IMR-90 (cell line): Measurements from ENCODE around the gene GGT5. TPM values are rescaled to one million over a fixed set of nuclear protein-coding genes. Genes with fewer than 3 reads are reported as not detected.
A peak's percentile ranks its signal among the peaks of the same experiment; 100 is the strongest.

Source experiments
- ATAC-seq: fragments of 200-7000 bp; cut with Tn5 transposase; 2 replicates; pipeline ENCODE4 v1.9.1; 2020; ENCODE audit warnings: low read depth, mild to moderate bottlenecking, moderate library complexity
- BruUV-seq: library from RNA; stranded (reverse); fragments of 400-500 nt; replicated peaks from 2 replicates; lab custom pipeline; 2021; lab: Mats Ljungman, UMichigan
- CTCF ChIA-PET: fragments of 300-600 bp; formaldehyde crosslinking; extraction: SDS; loops from one replicate; lab custom pipeline; 2021; ENCODE audit warnings: antibody characterized with exemption; lab: Yijun Ruan, JAX
- POLR2A ChIA-PET: fragments of 300-600 bp; sonication (Branson Sonifier 250); formaldehyde crosslinking; loops from one replicate; lab custom pipeline; 2022; ENCODE audit warnings: antibody characterized with exemption; ENCODE audit not compliant: unreplicated experiment; lab: Charles Lee
- DNase-seq: peaks from one replicate; pipeline ENCODE4 v3.0.0; 2013
- H2AFZ ChIP-seq: replicated peaks from 2 replicates; pipeline ENCODE3; 2013; ENCODE audit warnings: low read length, mild to moderate bottlenecking; ENCODE audit not compliant: poor library complexity
- H2AK5ac ChIP-seq: 2 replicates; pipeline ENCODE4 v1.6.1; 2013; ENCODE audit warnings: low read depth, low read length, inconsistent platforms
- H2AK9ac ChIP-seq: replicated peaks from 2 replicates; pipeline ENCODE3; 2013; ENCODE audit warnings: mild to moderate bottlenecking, low read depth, low read length, moderate library complexity; ENCODE audit not compliant: poor library complexity
- H2BK120ac ChIP-seq: 2 replicates; pipeline ENCODE4 v1.6.1; 2013; ENCODE audit warnings: low read depth, low read length, inconsistent platforms
- H2BK15ac ChIP-seq: 3 replicates; pipeline ENCODE4 v1.6.1; 2013; ENCODE audit warnings: low read depth, low read length, inconsistent platforms
- H2BK20ac ChIP-seq: 2 replicates; pipeline ENCODE4 v1.6.1; 2013; ENCODE audit warnings: low read depth, mild to moderate bottlenecking, inconsistent platforms, low read length, moderate library complexity
- H2BK5ac ChIP-seq: 2 replicates; pipeline ENCODE4 v1.6.1; 2013; ENCODE audit warnings: mild to moderate bottlenecking, low read depth, low read length, inconsistent platforms; ENCODE audit not compliant: poor library complexity, severe bottlenecking
- H3K14ac ChIP-seq: replicated peaks from 2 replicates; pipeline ENCODE4 v1.6.1; 2013; ENCODE audit warnings: low read depth, low read length, inconsistent platforms
- H3K18ac ChIP-seq: 2 replicates; pipeline ENCODE4 v1.6.1; 2013; ENCODE audit warnings: low read depth, low read length, control low read depth
- H3K23ac ChIP-seq: 2 replicates; pipeline ENCODE4 v1.6.1; 2013; ENCODE audit warnings: low read depth, low read length, inconsistent platforms
- H3K27ac ChIP-seq: 2 replicates; pipeline ENCODE4 v1.5.1; 2013; ENCODE audit warnings: mild to moderate bottlenecking, control low read depth, low read length; ENCODE audit not compliant: insufficient read depth
- H3K27me3 ChIP-seq: 2 replicates; pipeline ENCODE4 v1.6.1; 2013; ENCODE audit warnings: low read length; ENCODE audit not compliant: control insufficient read depth, insufficient read depth
- H3K36me3 ChIP-seq: 2 replicates; pipeline ENCODE4 v1.6.1; 2013; ENCODE audit warnings: low read length, mixed read lengths; ENCODE audit not compliant: control insufficient read depth, insufficient read depth
- H3K4ac ChIP-seq: 2 replicates; pipeline ENCODE4 v1.6.1; 2013; ENCODE audit warnings: low read depth, low read length, inconsistent platforms
- H3K4me1 ChIP-seq: 2 replicates; pipeline ENCODE4 v1.6.1; 2013; ENCODE audit warnings: low read length, mixed read lengths; ENCODE audit not compliant: control insufficient read depth, insufficient read depth
- H3K4me2 ChIP-seq: 2 replicates; pipeline ENCODE4 v1.6.1; 2013; ENCODE audit warnings: low read depth, mild to moderate bottlenecking, control low read depth, low read length, moderate library complexity
- H3K4me3 ChIP-seq: 2 replicates; pipeline ENCODE4 v1.5.1; 2013; ENCODE audit warnings: low read depth, mild to moderate bottlenecking, control low read depth, low read length, moderate library complexity; ENCODE audit not compliant: insufficient read depth
- H3K56ac ChIP-seq: 2 replicates; pipeline ENCODE4 v1.6.1; 2013; ENCODE audit warnings: low read length, inconsistent platforms; ENCODE audit not compliant: insufficient read depth; ENCODE audit errors: extremely low read depth
- H3K79me1 ChIP-seq, 2 experiments: 2 replicates each; pipeline ENCODE4 v1.6.1; 2013; ENCODE audit warnings: low read length in 2 of 2, inconsistent platforms in 1 of 2, low read depth in 1 of 2
- H3K9ac ChIP-seq: 2 replicates; pipeline ENCODE4 v1.6.1; 2013; ENCODE audit warnings: low read depth, low read length, control low read depth
- H3K9me1 ChIP-seq: 2 replicates; pipeline ENCODE4 v1.6.1; 2013; ENCODE audit warnings: low read length, inconsistent platforms; ENCODE audit not compliant: insufficient read depth
- H3K9me3 ChIP-seq: 2 replicates; pipeline ENCODE4 v1.6.1; 2013; ENCODE audit warnings: low read length; ENCODE audit not compliant: control insufficient read depth, insufficient read depth
- H4K20me1 ChIP-seq: 2 replicates; pipeline ENCODE4 v1.6.1; 2013; ENCODE audit warnings: low read length, inconsistent platforms; ENCODE audit not compliant: insufficient read depth
- H4K5ac ChIP-seq: 2 replicates; pipeline ENCODE4 v1.6.1; 2013; ENCODE audit warnings: mild to moderate bottlenecking, low read depth, low read length, control low read depth
- H4K8ac ChIP-seq, 2 experiments: 2 replicates each; pipeline ENCODE4 v1.6.1; 2013; ENCODE audit warnings: low read depth in 2 of 2, low read length in 2 of 2, control low read depth in 1 of 2, inconsistent platforms in 1 of 2
- H4K91ac ChIP-seq: 2 replicates; pipeline ENCODE4 v1.6.1; 2013; ENCODE audit warnings: low read depth, low read length, inconsistent platforms; ENCODE audit not compliant: insufficient read depth
- POLR2A ChIP-seq: IDR thresholded peaks from 2 replicates; pipeline ENCODE4 v1.6.1; 2012; ENCODE audit warnings: mild to moderate bottlenecking, low read depth, low read length
- RFX5 ChIP-seq: IDR thresholded peaks from 2 replicates; pipeline ENCODE4 v1.8.0; 2012; ENCODE audit warnings: low read depth, mild to moderate bottlenecking, low read length, moderate library complexity
- SMC3 ChIP-seq: fragments of 150-350 bp; IDR thresholded peaks from 2 replicates; pipeline ENCODE4 v1.6.1; 2016; ENCODE audit warnings: low read depth, mild to moderate bottlenecking, antibody characterized with exemption, low read length, moderate library complexity
- WGBS, 2 experiments: methylation state at CpG; one replicate each; pipeline versions ENCODE4 v1.1.5 to v1.1.7; 2013; ENCODE audit warnings: missing lambda C conversion rate in 2 of 2; ENCODE audit not compliant: insufficient read length in 1 of 2; ENCODE audit errors: extremely low coverage in 2 of 2; 5-methylcytosine and 5-hydroxymethylcytosine counted together
- dilution Hi-C: fragments of 300-500 bp; cut with HindIII; formaldehyde crosslinking; loops from one replicate; pipeline ENCODE4 v1.14.3; 2018; ENCODE audit warnings: low sequenced_read_pairs; ENCODE audit not compliant: unreplicated experiment
- in situ Hi-C: fragments of 300-500 bp; cut with MboI; formaldehyde crosslinking; loops from 3 replicates; pipeline ENCODE4 v1.14.3; 2019; ENCODE audit warnings: low sequenced_read_pairs, inconsistent platforms, mixed read lengths
- intact Hi-C: fragments of 100-400 bp; cut with micrococcal nuclease; formaldehyde crosslinking; loops from 2 replicates; pipeline ENCODE4 v1.10.0; 2022
- polyA plus RNA-seq, 3 experiments: library from polyadenylated mRNA; depleted of rRNA; stranded (reverse); fragments of >200 nt; gene quantifications; 2 replicates each; pipeline ENCODE4 v1.2.3, GENCODE V29; 2012; ENCODE audit warnings: low replicate concordance in 1 of 3
- total RNA-seq: library from RNA; depleted of rRNA; stranded (reverse); fragments of >200 nt; gene quantifications from 2 replicates; pipeline ENCODE4 v1.2.3, GENCODE V29; 2012

The GGT5 gene
- total and polyA plus RNA-seq, 2 of the 4 experiments (the other 2 are of a cell fraction): 0.18 to 5.8 TPM

GRCh38 chr22:24291515-24292201, 46.8 kb upstream of the GGT5 start:
- no peak overlapping the region for H4K8ac ChIP-seq
- ATAC-seq: no peak
- in situ Hi-C loops (no loop called here), dilution Hi-C loops (no loop called here), intact Hi-C loops (loop anchor here (2.0 kb wide), 1 partner anchor 13 kb away; no protein-coding TSS in a partner anchor)
- peaks cover 15% of the 10 kb centered on the region for H3K9me1 ChIP-seq
- H3K27me3 ChIP-seq: no peaks in the 10 kb centered on the region
- TF ChIP-seq SMC3: no peak
- TF ChIP-seq RFX5: no peak
- no peak for TF ChIP-seq POLR2A
- no peak overlapping the region for H2AK5ac ChIP-seq
- no peak overlapping the region for H2BK15ac ChIP-seq
- BruUV-seq: no TSS peak
- H3K4ac ChIP-seq: 0 out of 2 replicates have a peak overlapping the region, but pooled peaks have one; percentile 64
- no peak overlapping the region for H2BK20ac ChIP-seq
- H2BK5ac ChIP-seq: no peak overlapping the region
- H3K27ac ChIP-seq: no peak overlapping the region
- no peak overlapping the region for H3K9ac ChIP-seq
- no peak overlapping the region for H4K5ac ChIP-seq
- H3K9me3 ChIP-seq: no peaks in the 10 kb centered on the region
- H4K91ac ChIP-seq: no peak overlapping the region
- no peak overlapping the region for H3K4me2 ChIP-seq
- no peak overlapping the region for H3K18ac ChIP-seq
- peaks cover 16 to 50% of the 10 kb centered on the region in 2 experiments; a peak in 3 of 4 replicates for H3K79me1 ChIP-seq
- H3K14ac ChIP-seq: peak overlapping the region; percentile 87; the same call in 1 of the 2 replicates
- H3K56ac ChIP-seq: no peak overlapping the region
- 87% methylated on average over 2 of the region's 3 CpGs; no CpG with 5 or more reads in 1 of the 2 experiments for WGBS, 2 experiments
- no peaks in the 10 kb centered on the region for H3K36me3 ChIP-seq
- H2AK9ac ChIP-seq: peak overlapping the region; percentile 89
- H4K20me1 ChIP-seq: peaks cover 48% of the 10 kb centered on the region
- DNase-seq: no peak
- no peak overlapping the region for H2AFZ ChIP-seq
- POLR2A ChIA-PET: no interaction called here
- H2BK120ac ChIP-seq: no peak overlapping the region
- peaks cover 15% of the 10 kb centered on the region for H3K4me1 ChIP-seq
- peak overlapping the region; percentile 52 for H3K23ac ChIP-seq
- CTCF ChIA-PET: no interaction called here
- H3K4me3 ChIP-seq: no peak overlapping the region
